ENCODE results near the gene TSHZ3.

Gene TSHZ3

DNA sequence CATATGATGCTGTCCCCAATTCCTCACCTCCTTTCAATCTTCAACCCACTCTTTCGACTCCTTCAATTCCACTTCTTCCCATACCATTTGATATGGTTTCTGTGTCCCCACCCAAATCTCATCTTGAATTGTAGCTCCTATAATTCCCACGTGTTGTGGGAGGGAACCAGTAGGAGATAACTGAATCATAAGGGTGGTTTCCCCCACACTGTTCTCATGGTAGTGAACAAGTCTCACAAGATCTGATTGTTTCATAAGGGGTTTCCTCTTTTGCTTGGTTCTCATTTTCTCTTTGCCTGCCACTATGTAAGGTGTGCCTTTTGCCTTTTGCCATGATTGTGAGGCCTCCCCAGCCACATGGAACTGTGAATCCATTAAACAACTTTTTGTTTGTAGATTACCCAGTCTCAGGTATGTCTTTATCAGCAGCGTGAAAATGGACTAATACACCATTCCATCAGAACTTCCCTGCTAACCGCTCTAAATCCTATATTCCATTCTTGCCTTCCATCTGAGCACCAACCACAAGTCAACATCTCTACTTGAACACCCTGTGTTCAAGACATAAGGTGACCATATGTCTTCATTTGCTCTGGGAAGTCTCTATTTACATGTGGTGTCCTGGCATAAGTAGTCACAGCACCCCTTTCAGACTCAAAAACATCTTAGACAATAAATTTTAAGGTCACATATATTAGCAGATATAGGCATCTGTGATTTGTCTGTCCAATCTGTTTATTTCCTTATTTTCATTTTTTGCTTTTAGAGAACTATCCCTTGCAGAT, 122.9 kb downstream of the TSHZ3 start:
- H3K4me3 ChIP-seq (ENCODE audit: low read depth, low read length), result no peak overlapping the region
- TF ChIP-seq, protein P1, sequence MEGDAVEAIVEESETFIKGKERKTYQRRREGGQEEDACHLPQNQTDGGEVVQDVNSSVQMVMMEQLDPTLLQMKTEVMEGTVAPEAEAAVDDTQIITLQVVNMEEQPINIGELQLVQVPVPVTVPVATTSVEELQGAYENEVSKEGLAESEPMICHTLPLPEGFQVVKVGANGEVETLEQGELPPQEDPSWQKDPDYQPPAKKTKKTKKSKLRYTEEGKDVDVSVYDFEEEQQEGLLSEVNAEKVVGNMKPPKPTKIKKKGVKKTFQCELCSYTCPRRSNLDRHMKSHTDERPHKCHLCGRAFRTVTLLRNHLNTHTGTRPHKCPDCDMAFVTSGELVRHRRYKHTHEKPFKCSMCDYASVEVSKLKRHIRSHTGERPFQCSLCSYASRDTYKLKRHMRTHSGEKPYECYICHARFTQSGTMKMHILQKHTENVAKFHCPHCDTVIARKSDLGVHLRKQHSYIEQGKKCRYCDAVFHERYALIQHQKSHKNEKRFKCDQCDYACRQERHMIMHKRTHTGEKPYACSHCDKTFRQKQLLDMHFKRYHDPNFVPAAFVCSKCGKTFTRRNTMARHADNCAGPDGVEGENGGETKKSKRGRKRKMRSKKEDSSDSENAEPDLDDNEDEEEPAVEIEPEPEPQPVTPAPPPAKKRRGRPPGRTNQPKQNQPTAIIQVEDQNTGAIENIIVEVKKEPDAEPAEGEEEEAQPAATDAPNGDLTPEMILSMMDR (IDR thresholded peaks at IDR 0.05; ENCODE audit: insufficient read depth, low read length, missing control alignments), result no peak
- ChIA-PET POLR2A (no interaction called here), CTCF (no interaction called here)
- no peak for DNase-seq (ENCODE audit: low read depth, low spot score)

Data from AG04449 (cell line).